Activated B cell treated with CpG ODN at 0.5 μM for 24 hours (primary cell): Measurements from ENCODE around the gene NHERF2. TPM values are rescaled to one million over a fixed set of nuclear protein-coding genes. Genes with fewer than 3 reads are reported as not detected.

ENCODE experiments used
- ATAC-seq: fragments of 200-7000 bp; cut with Tn5 transposase; one replicate; pipeline ENCODE4 v1.10.0; 2021; ENCODE audit warnings: low read depth, mild to moderate bottlenecking, moderate library complexity
- CTCF ChIA-PET: fragments of 350-600 bp; sonication (Branson Sonifier 250); formaldehyde crosslinking; loops from one replicate; lab custom pipeline; 2021; ENCODE audit warnings: antibody characterized with exemption; lab: Charles Lee
- POLR2A ChIA-PET: fragments of 350-600 bp; sonication (Branson Sonifier 250); formaldehyde crosslinking; loops from one replicate; lab custom pipeline; 2021; ENCODE audit warnings: antibody characterized with exemption; lab: Charles Lee
- DNase-seq: peaks from one replicate; pipeline ENCODE4 v3.0.0; 2022
- H3K27ac Mint-ChIP-seq: one replicate; pipeline ENCODE4 v1.8.0; 2020; ENCODE audit warnings: mixed read lengths
- H3K27me3 Mint-ChIP-seq: one replicate; pipeline ENCODE4 v1.8.0; 2021; ENCODE audit warnings: mixed read lengths
- H3K36me3 Mint-ChIP-seq: one replicate; pipeline ENCODE4 v1.8.0; 2021; ENCODE audit warnings: low read depth, mixed read lengths
- H3K4me1 Mint-ChIP-seq: one replicate; pipeline ENCODE4 v1.8.0; 2021; ENCODE audit warnings: mixed read lengths
- H3K4me3 Mint-ChIP-seq: one replicate; pipeline ENCODE4 v1.8.0; 2020; ENCODE audit warnings: mild to moderate bottlenecking, mixed read lengths
- H3K9me3 Mint-ChIP-seq: one replicate; pipeline ENCODE4 v1.8.0; 2020; ENCODE audit warnings: mixed read lengths
- intact Hi-C: fragments of 100-400 bp; cut with micrococcal nuclease; formaldehyde crosslinking; loops from one replicate; pipeline ENCODE4 v1.15.1; 2024
- total RNA-seq: library from RNA; stranded (reverse); gene quantifications from 2 replicates; pipeline ENCODE4 v1.2.3, GENCODE V29; 2022
- TF ChIP-seq, protein P1 (sequence below): fragments of 200-600 bp; IDR thresholded peaks from one replicate; pipeline ENCODE4 v1.8.0; 2022; ENCODE audit warnings: antibody characterized with exemption, mild to moderate bottlenecking

NHERF2 gene
- total RNA-seq, 1 donor from 2014 or later: 0.93 TPM

DNA sequence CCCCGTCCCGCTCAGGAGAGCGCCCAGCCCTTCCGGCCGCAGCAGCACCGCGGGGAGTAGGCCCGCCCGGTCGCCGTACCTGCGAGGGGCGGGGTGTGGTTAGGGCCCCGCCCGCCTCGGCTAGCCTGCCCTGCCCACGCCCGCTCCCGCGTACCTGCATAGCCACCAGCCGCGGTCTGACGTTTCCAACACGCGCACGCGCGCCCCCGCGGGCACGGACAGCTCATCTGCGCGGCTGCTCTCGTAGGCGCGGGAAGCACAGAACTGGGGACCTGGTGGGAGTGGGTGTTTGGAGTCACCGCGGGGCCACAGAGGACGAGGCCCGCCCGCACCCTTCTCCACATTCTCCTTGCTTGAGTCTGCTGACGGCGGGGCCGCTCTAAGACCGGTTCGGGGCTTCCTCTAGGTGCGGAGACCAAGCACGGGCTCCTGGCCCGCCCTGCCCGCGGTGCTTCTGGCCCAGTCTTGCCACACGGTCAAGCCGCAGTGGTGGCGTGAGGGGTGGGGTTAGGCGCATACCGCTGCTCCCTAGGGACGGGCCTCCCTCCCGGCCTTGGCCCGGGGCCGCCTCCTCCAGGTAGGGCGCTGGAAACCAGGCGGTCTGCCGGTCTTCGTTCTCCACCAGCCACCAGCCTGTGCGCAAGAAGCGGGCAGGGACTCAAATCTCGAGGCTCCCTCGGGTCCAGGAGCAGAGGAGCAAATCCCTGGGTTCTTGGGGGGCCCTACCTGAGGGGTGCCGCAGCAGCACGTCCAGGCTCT is 47.3 kb upstream of the NHERF2 start:
- no peak for ATAC-seq
- ChIA-PET POLR2A (interaction anchor here (0.8 to 21.9 kb wide), 4 partner anchors 8 to 172 kb away, joined by 3 to 351 read pairs (median 13); partner anchors contain the start of genes NDUFB10, RNF151, RPS2 and TBL3), CTCF (no interaction called here)
- Mint-ChIP-seq H3K4me3 (no peak overlapping the region), H3K9me3 (no peaks in the 10 kb centered on the region), H3K4me1 (peaks cover 15% of the 10 kb centered on the region), H3K27ac (no peak overlapping the region), H3K27me3 (peaks cover 14% of the 10 kb centered on the region), H3K36me3 (peaks cover 32% of the 10 kb centered on the region)
- intact Hi-C loops: no loop called here
- no peak for DNase-seq
- TF ChIP-seq, protein P1, sequence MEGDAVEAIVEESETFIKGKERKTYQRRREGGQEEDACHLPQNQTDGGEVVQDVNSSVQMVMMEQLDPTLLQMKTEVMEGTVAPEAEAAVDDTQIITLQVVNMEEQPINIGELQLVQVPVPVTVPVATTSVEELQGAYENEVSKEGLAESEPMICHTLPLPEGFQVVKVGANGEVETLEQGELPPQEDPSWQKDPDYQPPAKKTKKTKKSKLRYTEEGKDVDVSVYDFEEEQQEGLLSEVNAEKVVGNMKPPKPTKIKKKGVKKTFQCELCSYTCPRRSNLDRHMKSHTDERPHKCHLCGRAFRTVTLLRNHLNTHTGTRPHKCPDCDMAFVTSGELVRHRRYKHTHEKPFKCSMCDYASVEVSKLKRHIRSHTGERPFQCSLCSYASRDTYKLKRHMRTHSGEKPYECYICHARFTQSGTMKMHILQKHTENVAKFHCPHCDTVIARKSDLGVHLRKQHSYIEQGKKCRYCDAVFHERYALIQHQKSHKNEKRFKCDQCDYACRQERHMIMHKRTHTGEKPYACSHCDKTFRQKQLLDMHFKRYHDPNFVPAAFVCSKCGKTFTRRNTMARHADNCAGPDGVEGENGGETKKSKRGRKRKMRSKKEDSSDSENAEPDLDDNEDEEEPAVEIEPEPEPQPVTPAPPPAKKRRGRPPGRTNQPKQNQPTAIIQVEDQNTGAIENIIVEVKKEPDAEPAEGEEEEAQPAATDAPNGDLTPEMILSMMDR: no peak

DNA sequence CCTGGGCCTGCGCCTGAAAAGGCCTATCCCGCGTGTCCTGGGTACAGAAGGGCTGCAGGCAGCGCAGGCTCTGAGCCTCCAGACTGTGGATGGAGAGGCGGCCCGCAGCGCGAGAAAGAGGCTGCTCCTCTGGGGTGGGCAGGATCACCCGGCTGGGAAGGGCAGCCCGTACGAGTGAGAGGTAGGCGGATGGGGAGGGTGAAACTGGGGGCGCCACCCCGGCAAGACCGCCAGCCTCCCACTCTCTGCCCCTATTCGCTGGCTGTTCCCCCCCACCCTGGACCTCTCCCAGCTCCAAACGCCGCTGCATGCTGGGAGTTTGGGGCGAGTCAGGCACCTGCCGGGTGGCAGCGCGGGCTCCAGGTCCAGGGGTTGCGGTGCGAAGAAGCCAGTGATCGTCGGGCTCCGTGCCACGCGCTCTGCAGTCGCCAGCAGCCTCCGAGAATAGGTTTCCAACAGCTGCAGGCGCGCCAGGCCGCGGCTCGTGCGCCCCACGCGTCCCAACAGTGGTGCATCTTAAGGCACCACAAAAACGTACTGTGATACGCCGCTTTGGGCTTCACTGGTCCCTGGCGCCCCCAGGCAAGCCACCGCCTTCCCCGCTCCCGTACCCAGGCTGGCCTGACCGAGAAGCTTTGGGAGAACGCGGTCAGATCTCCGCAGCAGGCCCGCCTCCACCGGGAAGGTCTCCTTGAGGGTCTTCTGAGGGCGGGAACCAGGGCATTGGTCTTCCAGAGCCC is 46.5 kb upstream of the NHERF2 start:
- Mint-ChIP-seq H3K36me3 (peaks cover 25% of the 10 kb centered on the region), H3K4me1 (peaks cover 22% of the 10 kb centered on the region), H3K27ac (no peak overlapping the region), H3K9me3 (no peaks in the 10 kb centered on the region), H3K4me3 (no peak overlapping the region), H3K27me3 (peaks cover 14% of the 10 kb centered on the region)
- intact Hi-C loops: no loop called here
- POLR2A ChIA-PET: interaction anchor here (0.6 to 21.9 kb wide), 5 partner anchors 9 to 175 kb away, joined by 5 to 351 read pairs (median 15); partner anchors contain the start of genes NDUFB10, RNF151, RPS2 and SYNGR3
- TF ChIP-seq, protein P1: no peak
- no peak for DNase-seq
- ATAC-seq: no peak
- CTCF ChIA-PET: no interaction called here

DNA sequence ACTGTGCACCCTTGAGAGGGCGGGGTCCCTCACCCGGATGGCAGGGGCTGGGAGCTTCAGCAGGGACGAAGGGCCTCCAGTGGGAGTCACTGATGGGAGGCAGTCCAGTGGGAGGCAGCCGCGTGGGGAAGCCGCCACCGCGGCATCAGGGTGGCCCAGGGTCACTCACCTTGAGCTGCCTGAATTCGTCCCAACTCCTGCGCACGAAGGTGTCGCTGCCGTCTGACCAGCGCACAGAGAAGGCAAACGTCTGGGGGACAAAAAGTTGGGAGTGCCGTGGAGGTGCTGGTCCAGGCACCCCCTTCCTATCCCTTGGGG is 46.0 kb upstream of the NHERF2 start:
- CTCF ChIA-PET: no interaction called here
- Mint-ChIP-seq H3K27me3 (peaks cover 14% of the 10 kb centered on the region), H3K4me1 (peaks cover 23% of the 10 kb centered on the region), H3K27ac (no peak overlapping the region), H3K36me3 (peaks cover 23% of the 10 kb centered on the region), H3K4me3 (no peak overlapping the region), H3K9me3 (no peaks in the 10 kb centered on the region)
- DNase-seq (no peak), ATAC-seq (no peak)
- intact Hi-C loops: no loop called here
- POLR2A ChIA-PET: interaction anchor here (0.6 to 21.9 kb wide), 6 partner anchors 9 to 175 kb away, joined by 5 to 351 read pairs (median 12); partner anchors contain the start of genes NDUFB10, RNF151, RPS2 and SYNGR3
- TF ChIP-seq, protein P1: no peak

DNA sequence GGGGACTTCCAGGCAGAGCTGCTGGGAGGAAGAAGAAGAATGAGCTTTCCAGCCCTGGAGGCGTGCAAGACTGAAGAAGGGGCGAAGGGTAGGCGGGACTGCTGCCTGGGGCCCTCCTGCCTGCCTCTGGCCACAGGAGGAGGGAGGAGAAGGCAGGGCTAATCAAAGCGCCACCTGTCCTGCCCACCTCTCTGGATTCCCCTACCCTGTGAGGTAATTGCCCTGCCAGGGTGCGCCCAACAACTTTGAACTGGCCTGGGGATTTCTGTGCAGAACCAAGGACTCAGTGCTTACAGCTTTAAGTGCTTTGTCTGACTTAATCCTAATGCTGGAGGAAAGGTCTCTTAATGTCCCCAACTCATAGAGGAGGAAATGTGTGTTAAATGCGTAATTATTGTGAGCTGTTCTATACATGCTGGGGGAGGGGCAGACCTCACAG is 45.3 kb upstream of the NHERF2 start, which contains the start of gene NOXO1:
Gene NOXO1, minus strand, starts transcription at position 72 of the 439 bp plus-strand sequence. CDS start 290 bp downstream, outside the sequence.
- H3K4me3 Mint-ChIP-seq: no peak within 1 kb of the TSS
- TF ChIP-seq, protein P1: no peak
- DNase-seq: no peak
- intact Hi-C loops: no loop called here
- no peak for ATAC-seq
- H3K4me1 Mint-ChIP-seq: peaks cover 23% of the 10 kb centered on the region
- POLR2A ChIA-PET: interaction anchor here (1.5 to 21.9 kb wide), 6 partner anchors 10 to 174 kb away, joined by 5 to 351 read pairs (median 12); partner anchors contain the start of genes MSRB1, NDUFB10, RNF151 and RPS2
- H3K27ac Mint-ChIP-seq: no peak within 1 kb of the TSS
- H3K36me3 Mint-ChIP-seq: peaks cover 23% of the 10 kb centered on the region
- peaks cover 14% of the 10 kb centered on the region for H3K27me3 Mint-ChIP-seq
- CTCF ChIA-PET: interaction anchor here (1.2 kb wide), 1 partner anchor 10 kb away, joined by 3 read pairs; no protein-coding TSS in a partner anchor
- H3K9me3 Mint-ChIP-seq: no peaks in the 10 kb centered on the region
